GM11168 (cell line): Measurements from ENCODE around the gene PGAM5.
"Not testable (repeated sequence)": the region's sequence is repeated elsewhere in the genome, so short reads cannot be mapped to it uniquely, and the experiment has no call there.

Experiments
- in situ Hi-C: fragments of 300-500 bp; cut with MboI; formaldehyde crosslinking; loops from one replicate; pipeline ENCODE4 v1.12.0; 2022; ENCODE audit warnings: low sequenced_read_pairs; ENCODE audit not compliant: unreplicated experiment

PGAM5 gene

GRCh38 chr12:132741620-132742019 lies 31.0 kb downstream of the PGAM5 start:
- in situ Hi-C loops = no loop called here

- in situ Hi-C loops = no loop called here
These were observed 33.2 kb downstream of the PGAM5 start for GRCh38 chr12:132743831-132744230.

GRCh38 chr12:132746613-132747012 lies 36.0 kb downstream of the PGAM5 start:
- in situ Hi-C loops = no loop called here

- in situ Hi-C loops = no loop called here
These were observed 36.8 kb downstream of the PGAM5 start for GRCh38 chr12:132747395-132747794.

GRCh38 chr12:132747896-132748295 lies 37.3 kb downstream of the PGAM5 start:
- in situ Hi-C loops = no loop called here

- in situ Hi-C loops = no loop called here
These were observed 37.7 kb downstream of the PGAM5 start for GRCh38 chr12:132748319-132748718.

- in situ Hi-C loops = not testable (repeated sequence)
These were observed 43.0 kb downstream of the PGAM5 start for GRCh38 chr12:132753670-132754069.

- in situ Hi-C loops = no loop called here
These were observed 43.7 kb downstream of the PGAM5 start for GRCh38 chr12:132754160-132754932.

- in situ Hi-C loops = not testable (repeated sequence)
These were observed 48.2 kb downstream of the PGAM5 start for GRCh38 chr12:132758825-132759224.

- in situ Hi-C loops = no loop called here
These were observed 48.7 kb downstream of the PGAM5 start for GRCh38 chr12:132759359-132759758.

- in situ Hi-C loops = no loop called here
These were observed 50.6 kb downstream of the PGAM5 start, which contains the start of gene ANKLE2 for GRCh38 chr12:132761032-132761920. ANKLE2 (minus strand) TSS chr12:132761832; CDS start chr12:132761798, 34 bp downstream.

- in situ Hi-C loops = no loop called here
These were observed 51.4 kb downstream of the PGAM5 start for GRCh38 chr12:132761921-132762583.

- in situ Hi-C loops = no loop called here
These were observed 53.6 kb downstream of the PGAM5 start for GRCh38 chr12:132764231-132764630.

GRCh38 chr12:132765361-132765760 lies 54.7 kb downstream of the PGAM5 start:
- in situ Hi-C loops = no loop called here

GRCh38 chr12:132766380-132767085 lies 55.9 kb downstream of the PGAM5 start:
- in situ Hi-C loops = no loop called here

- in situ Hi-C loops = no loop called here
These were observed 60.6 kb downstream of the PGAM5 start for GRCh38 chr12:132771126-132771838.
